ENCODE results near the gene LPCAT2.

DNA sequence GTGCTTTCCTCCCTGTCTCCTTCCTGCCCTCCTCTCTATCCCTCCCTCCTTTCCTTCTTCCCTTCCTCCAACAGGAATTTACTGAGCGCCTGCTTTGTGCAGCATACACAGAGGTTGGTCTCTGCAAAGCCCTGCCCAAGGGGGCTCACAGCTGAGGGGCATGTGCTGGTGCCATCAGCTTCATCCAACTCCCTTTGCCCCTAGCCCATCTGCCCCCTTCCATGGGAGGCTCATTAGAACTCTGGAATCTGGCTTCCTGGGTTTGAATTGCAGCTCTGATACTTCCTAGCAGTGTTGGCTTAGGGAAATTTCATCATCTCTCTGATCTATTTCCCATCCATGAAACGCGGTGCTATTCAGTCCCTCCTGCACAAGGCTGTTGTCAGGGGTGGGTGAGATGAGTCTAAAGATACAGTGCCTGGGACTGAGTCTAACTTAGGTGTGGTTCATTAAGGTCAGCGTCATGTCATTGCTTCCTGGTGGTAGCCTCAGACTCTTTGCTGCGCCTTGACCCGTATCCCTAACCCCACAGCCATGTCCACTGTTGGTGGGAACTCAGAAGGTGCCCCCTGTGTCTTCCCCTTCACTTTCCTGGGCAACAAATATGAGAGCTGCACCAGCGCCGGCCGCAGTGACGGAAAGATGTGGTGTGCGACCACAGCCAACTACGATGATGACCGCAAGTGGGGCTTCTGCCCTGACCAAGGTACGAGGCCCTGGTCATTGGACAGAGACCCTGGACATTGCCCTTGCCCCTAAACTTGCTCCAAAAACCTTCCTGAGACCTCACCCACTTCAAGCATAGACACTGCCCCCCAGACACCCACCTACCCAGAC lies 19.5 kb upstream of the LPCAT2 start:
- TF ChIP-seq ZSCAN9 (CRISPR knock-in tag; IDR thresholded peaks at IDR 0.05; ENCODE audit: borderline replicate concordance) = no peak
- no peak for TF ChIP-seq FOXP1 (IDR thresholded peaks at IDR 0.05)
- TF ChIP-seq FOXP1 (CRISPR knock-in tag; IDR thresholded peaks at IDR 0.05) = no peak
- TF ChIP-seq ZNF468 (CRISPR knock-in tag; IDR thresholded peaks at IDR 0.05) = no peak
- TF ChIP-seq, protein P1, sequence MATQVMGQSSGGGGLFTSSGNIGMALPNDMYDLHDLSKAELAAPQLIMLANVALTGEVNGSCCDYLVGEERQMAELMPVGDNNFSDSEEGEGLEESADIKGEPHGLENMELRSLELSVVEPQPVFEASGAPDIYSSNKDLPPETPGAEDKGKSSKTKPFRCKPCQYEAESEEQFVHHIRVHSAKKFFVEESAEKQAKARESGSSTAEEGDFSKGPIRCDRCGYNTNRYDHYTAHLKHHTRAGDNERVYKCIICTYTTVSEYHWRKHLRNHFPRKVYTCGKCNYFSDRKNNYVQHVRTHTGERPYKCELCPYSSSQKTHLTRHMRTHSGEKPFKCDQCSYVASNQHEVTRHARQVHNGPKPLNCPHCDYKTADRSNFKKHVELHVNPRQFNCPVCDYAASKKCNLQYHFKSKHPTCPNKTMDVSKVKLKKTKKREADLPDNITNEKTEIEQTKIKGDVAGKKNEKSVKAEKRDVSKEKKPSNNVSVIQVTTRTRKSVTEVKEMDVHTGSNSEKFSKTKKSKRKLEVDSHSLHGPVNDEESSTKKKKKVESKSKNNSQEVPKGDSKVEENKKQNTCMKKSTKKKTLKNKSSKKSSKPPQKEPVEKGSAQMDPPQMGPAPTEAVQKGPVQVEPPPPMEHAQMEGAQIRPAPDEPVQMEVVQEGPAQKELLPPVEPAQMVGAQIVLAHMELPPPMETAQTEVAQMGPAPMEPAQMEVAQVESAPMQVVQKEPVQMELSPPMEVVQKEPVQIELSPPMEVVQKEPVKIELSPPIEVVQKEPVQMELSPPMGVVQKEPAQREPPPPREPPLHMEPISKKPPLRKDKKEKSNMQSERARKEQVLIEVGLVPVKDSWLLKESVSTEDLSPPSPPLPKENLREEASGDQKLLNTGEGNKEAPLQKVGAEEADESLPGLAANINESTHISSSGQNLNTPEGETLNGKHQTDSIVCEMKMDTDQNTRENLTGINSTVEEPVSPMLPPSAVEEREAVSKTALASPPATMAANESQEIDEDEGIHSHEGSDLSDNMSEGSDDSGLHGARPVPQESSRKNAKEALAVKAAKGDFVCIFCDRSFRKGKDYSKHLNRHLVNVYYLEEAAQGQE (IDR thresholded peaks at IDR 0.05; ENCODE audit: borderline replicate concordance in 1 of 2, low read depth in 1 of 2, low read length in 2 of 2) = no peak
- no peak for TF ChIP-seq ZFX (CRISPR knock-in tag; IDR thresholded peaks at IDR 0.05; ENCODE audit: low read depth)
- no peak for TF ChIP-seq ZNF431 (CRISPR knock-in tag; IDR thresholded peaks at IDR 0.05; ENCODE audit: borderline replicate concordance, low read depth)
- TF ChIP-seq NCOA5 (CRISPR knock-in tag; IDR thresholded peaks at IDR 0.05) = no peak
- TF ChIP-seq, protein P2, sequence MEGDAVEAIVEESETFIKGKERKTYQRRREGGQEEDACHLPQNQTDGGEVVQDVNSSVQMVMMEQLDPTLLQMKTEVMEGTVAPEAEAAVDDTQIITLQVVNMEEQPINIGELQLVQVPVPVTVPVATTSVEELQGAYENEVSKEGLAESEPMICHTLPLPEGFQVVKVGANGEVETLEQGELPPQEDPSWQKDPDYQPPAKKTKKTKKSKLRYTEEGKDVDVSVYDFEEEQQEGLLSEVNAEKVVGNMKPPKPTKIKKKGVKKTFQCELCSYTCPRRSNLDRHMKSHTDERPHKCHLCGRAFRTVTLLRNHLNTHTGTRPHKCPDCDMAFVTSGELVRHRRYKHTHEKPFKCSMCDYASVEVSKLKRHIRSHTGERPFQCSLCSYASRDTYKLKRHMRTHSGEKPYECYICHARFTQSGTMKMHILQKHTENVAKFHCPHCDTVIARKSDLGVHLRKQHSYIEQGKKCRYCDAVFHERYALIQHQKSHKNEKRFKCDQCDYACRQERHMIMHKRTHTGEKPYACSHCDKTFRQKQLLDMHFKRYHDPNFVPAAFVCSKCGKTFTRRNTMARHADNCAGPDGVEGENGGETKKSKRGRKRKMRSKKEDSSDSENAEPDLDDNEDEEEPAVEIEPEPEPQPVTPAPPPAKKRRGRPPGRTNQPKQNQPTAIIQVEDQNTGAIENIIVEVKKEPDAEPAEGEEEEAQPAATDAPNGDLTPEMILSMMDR (CRISPR knock-in tag; IDR thresholded peaks at IDR 0.05) = no peak
- no peak for TF ChIP-seq KLF16 (CRISPR knock-in tag; IDR thresholded peaks at IDR 0.05)
- no peak for TF ChIP-seq HOXA7 (CRISPR knock-in tag; IDR thresholded peaks at IDR 0.05)
- TF ChIP-seq POLR2AphosphoS5 (IDR thresholded peaks at IDR 0.05; ENCODE audit: low read depth, low read length) = no peak
- TF ChIP-seq, protein P3, sequence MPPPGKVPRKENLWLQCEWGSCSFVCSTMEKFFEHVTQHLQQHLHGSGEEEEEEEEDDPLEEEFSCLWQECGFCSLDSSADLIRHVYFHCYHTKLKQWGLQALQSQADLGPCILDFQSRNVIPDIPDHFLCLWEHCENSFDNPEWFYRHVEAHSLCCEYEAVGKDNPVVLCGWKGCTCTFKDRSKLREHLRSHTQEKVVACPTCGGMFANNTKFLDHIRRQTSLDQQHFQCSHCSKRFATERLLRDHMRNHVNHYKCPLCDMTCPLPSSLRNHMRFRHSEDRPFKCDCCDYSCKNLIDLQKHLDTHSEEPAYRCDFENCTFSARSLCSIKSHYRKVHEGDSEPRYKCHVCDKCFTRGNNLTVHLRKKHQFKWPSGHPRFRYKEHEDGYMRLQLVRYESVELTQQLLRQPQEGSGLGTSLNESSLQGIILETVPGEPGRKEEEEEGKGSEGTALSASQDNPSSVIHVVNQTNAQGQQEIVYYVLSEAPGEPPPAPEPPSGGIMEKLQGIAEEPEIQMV (CRISPR knock-in tag; IDR thresholded peaks at IDR 0.05; ENCODE audit: low read depth) = no peak
- no peak for TF ChIP-seq MAZ (IDR thresholded peaks at IDR 0.05; ENCODE audit: borderline replicate concordance, low read depth, low read length)
- TF ChIP-seq MAZ (CRISPR knock-in tag; IDR thresholded peaks at IDR 0.05; ENCODE audit: low read depth) = no peak
- TF ChIP-seq FOXM1 (CRISPR knock-in tag; IDR thresholded peaks at IDR 0.05) = no peak

All from HepG2 (cell line).